HEK293T (cell line): ENCODE data around the gene LHCGR.

Source experiments
- NFRKB ChIP-seq: fragments of 450-650 bp; IDR thresholded peaks from 2 replicates; pipeline ENCODE4 v1.6.1; 2016; ENCODE audit warnings: mild to moderate bottlenecking, moderate library complexity
- SP1 ChIP-seq: fragments of 450-650 bp; IDR thresholded peaks from 2 replicates; pipeline ENCODE4 v1.6.1; 2017

DNA sequence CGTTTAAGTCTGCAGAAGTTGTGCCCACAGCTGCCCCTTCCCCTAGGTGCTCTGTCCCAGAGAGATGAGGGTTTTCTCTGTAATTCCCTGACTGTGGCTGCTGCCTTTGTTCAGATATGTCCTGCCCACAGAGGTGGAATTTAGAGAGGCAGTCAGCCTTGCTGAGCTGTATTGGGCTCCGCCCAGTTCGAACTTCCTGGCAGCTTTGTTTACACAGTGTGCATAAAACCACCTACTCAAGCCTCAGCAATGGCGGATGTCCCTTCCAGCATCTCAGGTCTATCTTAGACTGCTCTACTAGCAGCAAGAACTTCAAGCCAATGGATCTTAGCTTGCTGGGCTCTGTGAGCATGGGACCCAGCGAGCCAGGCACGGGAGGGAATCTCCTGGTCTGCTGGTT, 48.1 kb downstream of the LHCGR start:
- TF ChIP-seq SP1 (no peak), NFRKB (no peak)
